Gastroesophageal sphincter (tissue), 4 donors: ENCODE measurements around the gene KIRREL3. TPM values are rescaled to one million over a fixed set of nuclear protein-coding genes. Genes with fewer than 3 reads are reported as not detected.

ENCODE experiments used
- ATAC-seq: fragments of 150-250 bp; one replicate; pipeline ENCODE4 v1.9.1; 2016; ENCODE audit warnings: mild to moderate bottlenecking, moderate library complexity
- H3K27ac ChIP-seq, 4 donors: fragments of 200-600 bp; sonication (generic) in 3 of 4; 1 replicate in 3 of 4; 2 replicates in 1 of 4; pipeline ENCODE4 v1.5.1; 2016 to 2019
- H3K27me3 ChIP-seq: fragments of 200-600 bp; sonication (generic); one replicate; pipeline ENCODE4 v1.5.1; 2019
- H3K36me3 ChIP-seq, 2 donors: fragments of 200-600 bp; sonication (generic); one replicate each; pipeline ENCODE4 v1.5.1; 2019; ENCODE audit warnings: control low read depth in 1 of 2
- H3K4me1 ChIP-seq, 3 donors: fragments of 200-600 bp; sonication (generic); 1 replicate in 2 of 3; 2 replicates in 1 of 3; pipeline ENCODE4 v1.5.1; 2016 to 2019; ENCODE audit warnings: control low read depth in 2 of 3
- H3K4me3 ChIP-seq, 2 donors: fragments of 200-600 bp; sonication (generic); one replicate each; pipeline ENCODE4 v1.5.1; 2019; ENCODE audit warnings: mild to moderate bottlenecking in 1 of 2, moderate library complexity in 1 of 2
- H3K9me3 ChIP-seq, 3 donors: fragments of 200-600 bp; sonication (generic); one replicate each; pipeline ENCODE4 v1.5.1; 2017 to 2019; ENCODE audit warnings: control low read depth in 2 of 3
- EP300 ChIP-seq: sonication (generic); formaldehyde crosslinking; IDR thresholded peaks from one replicate; pipeline ENCODE4 v1.6.1; 2017; ENCODE audit warnings: antibody characterized with exemption, mild to moderate bottlenecking
- POLR2A ChIP-seq, 2 donors: fragments of 450-650 bp; IDR thresholded peaks; one replicate each; pipeline ENCODE4 v1.6.1; 2017; ENCODE audit warnings: antibody characterized with exemption in 2 of 2, mild to moderate bottlenecking in 2 of 2, moderate library complexity in 1 of 2
- POLR2AphosphoS5 ChIP-seq: sonication (generic); formaldehyde crosslinking; IDR thresholded peaks from one replicate; pipeline ENCODE4 v1.6.1; 2017; ENCODE audit warnings: antibody characterized with exemption
- WGBS, 2 donors: methylation state at CpG; one replicate each; pipeline ENCODE4 v1.1.5; 2018; ENCODE audit warnings: low coverage in 1 of 2; 5-methylcytosine and 5-hydroxymethylcytosine counted together
- total RNA-seq, 4 donors: library from RNA; depleted of rRNA; stranded (reverse); fragments of >200 nt; gene quantifications; one replicate each; pipeline ENCODE4 v1.1.0, GENCODE V29; 2016
- TF ChIP-seq, protein P1 (sequence below), 4 experiments: fragments of 200-600 bp in 2 of 4; fragments of 450-650 bp in 2 of 4; sonication (generic) in 1 of 4; IDR thresholded peaks; one replicate each; pipeline ENCODE4 v1.5.1; 2017 to 2019; ENCODE audit warnings: antibody characterized with exemption in 4 of 4, mild to moderate bottlenecking in 2 of 4, moderate library complexity in 2 of 4

The KIRREL3 gene
- total RNA-seq, 4 donors from 2014 or later: 0.54 to 3.9 (median 1.4) TPM

- no peaks in the 10 kb centered on the region for H3K36me3 ChIP-seq
- no peaks in the 10 kb centered on the region for H3K9me3 ChIP-seq
- 74% methylated on average over 12 of the region's 13 CpGs; no CpG with 5 or more reads in 1 of the 2 donors for WGBS, 2 donors
- peaks cover 10% of the 10 kb centered on the region for H3K27me3 ChIP-seq
- no peak for ATAC-seq
- H3K27ac ChIP-seq: no peak overlapping the region
- TF ChIP-seq EP300 (no peak), POLR2AphosphoS5 (no peak), POLR2A (IDR thresholded peaks at IDR 0.05) (no peak)
- TF ChIP-seq, protein P1, sequence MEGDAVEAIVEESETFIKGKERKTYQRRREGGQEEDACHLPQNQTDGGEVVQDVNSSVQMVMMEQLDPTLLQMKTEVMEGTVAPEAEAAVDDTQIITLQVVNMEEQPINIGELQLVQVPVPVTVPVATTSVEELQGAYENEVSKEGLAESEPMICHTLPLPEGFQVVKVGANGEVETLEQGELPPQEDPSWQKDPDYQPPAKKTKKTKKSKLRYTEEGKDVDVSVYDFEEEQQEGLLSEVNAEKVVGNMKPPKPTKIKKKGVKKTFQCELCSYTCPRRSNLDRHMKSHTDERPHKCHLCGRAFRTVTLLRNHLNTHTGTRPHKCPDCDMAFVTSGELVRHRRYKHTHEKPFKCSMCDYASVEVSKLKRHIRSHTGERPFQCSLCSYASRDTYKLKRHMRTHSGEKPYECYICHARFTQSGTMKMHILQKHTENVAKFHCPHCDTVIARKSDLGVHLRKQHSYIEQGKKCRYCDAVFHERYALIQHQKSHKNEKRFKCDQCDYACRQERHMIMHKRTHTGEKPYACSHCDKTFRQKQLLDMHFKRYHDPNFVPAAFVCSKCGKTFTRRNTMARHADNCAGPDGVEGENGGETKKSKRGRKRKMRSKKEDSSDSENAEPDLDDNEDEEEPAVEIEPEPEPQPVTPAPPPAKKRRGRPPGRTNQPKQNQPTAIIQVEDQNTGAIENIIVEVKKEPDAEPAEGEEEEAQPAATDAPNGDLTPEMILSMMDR (IDR thresholded peaks at IDR 0.05): no peak
- H3K4me3 ChIP-seq: no peak overlapping the region
- no peaks in the 10 kb centered on the region for H3K4me1 ChIP-seq
These were observed 509.5 kb downstream of the KIRREL3 start for GRCh38 chr11:126491092-126491491.

GRCh38 chr11:126489836-126490660, 510.5 kb downstream of the KIRREL3 start:
- 53 to 63% methylated on average over 3 to 17 of the region's 21 CpGs for WGBS, 2 donors
- TF ChIP-seq, protein P1 (IDR thresholded peaks at IDR 0.05): no peak
- no peak for TF ChIP-seq POLR2A (IDR thresholded peaks at IDR 0.05)
- no peak for TF ChIP-seq EP300
- no peak for TF ChIP-seq POLR2AphosphoS5
- no peaks in the 10 kb centered on the region for H3K9me3 ChIP-seq
- H3K27me3 ChIP-seq: peaks cover 12% of the 10 kb centered on the region
- H3K36me3 ChIP-seq: no peaks in the 10 kb centered on the region
- no peaks in the 10 kb centered on the region for H3K4me1 ChIP-seq
- H3K4me3 ChIP-seq: no peak overlapping the region
- no peak for ATAC-seq
- no peak overlapping the region for H3K27ac ChIP-seq

GRCh38 chr11:126488591-126489370, 511.8 kb downstream of the KIRREL3 start:
- WGBS, 2 donors: 92 to 94% methylated on average over 3 to 10 of the region's 23 CpGs
- no peak overlapping the region for H3K27ac ChIP-seq
- H3K36me3 ChIP-seq: no peaks in the 10 kb centered on the region
- ATAC-seq: no peak
- H3K4me1 ChIP-seq: no peaks in the 10 kb centered on the region
- peaks cover 12% of the 10 kb centered on the region for H3K27me3 ChIP-seq
- TF ChIP-seq EP300 (no peak), POLR2A (IDR thresholded peaks at IDR 0.05) (no peak), POLR2AphosphoS5 (no peak)
- TF ChIP-seq, protein P1 (IDR thresholded peaks at IDR 0.05): no peak
- no peaks in the 10 kb centered on the region for H3K9me3 ChIP-seq
- H3K4me3 ChIP-seq: no peak overlapping the region

GRCh38 chr11:126487711-126488110, 512.9 kb downstream of the KIRREL3 start:
- no peaks in the 10 kb centered on the region for H3K9me3 ChIP-seq
- TF ChIP-seq, protein P1 (IDR thresholded peaks at IDR 0.05): no peak
- TF ChIP-seq POLR2AphosphoS5 (no peak), POLR2A (IDR thresholded peaks at IDR 0.05) (no peak), EP300 (no peak)
- H3K27me3 ChIP-seq: peaks cover 8% of the 10 kb centered on the region
- WGBS, 2 donors: 81 to 86% methylated on average over 3 to 7 of the region's 8 CpGs
- ATAC-seq: no peak
- H3K27ac ChIP-seq: no peak overlapping the region
- H3K36me3 ChIP-seq: no peaks in the 10 kb centered on the region
- H3K4me1 ChIP-seq: no peaks in the 10 kb centered on the region
- no peak overlapping the region for H3K4me3 ChIP-seq
